OCI-LY1 (cell line): ENCODE measurements around the gene DIAPH3.

Experiments used
- H2AFZ ChIP-seq: fragments of 200-600 bp; sonication (generic), shearing (Covaris generic); 2 replicates; pipeline ENCODE4 v1.6.0; 2014; ENCODE audit warnings: antibody characterized with exemption, mild to moderate bottlenecking, low read length
- H3F3A ChIP-seq: fragments of 200-600 bp; sonication (generic), shearing (Covaris generic); 2 replicates; pipeline ENCODE4 v1.6.0; 2014; ENCODE audit warnings: mild to moderate bottlenecking, antibody characterized with exemption, low read length, moderate library complexity; ENCODE audit not compliant: insufficient read depth
- H3K27ac ChIP-seq: fragments of 200-600 bp; sonication (generic); 2 replicates; pipeline ENCODE4 v1.5.1; 2014; ENCODE audit warnings: low read length, mixed run types, mild to moderate bottlenecking, low read depth; ENCODE audit not compliant: poor library complexity, severe bottlenecking
- H3K27me3 ChIP-seq: fragments of 200-600 bp; sonication (generic); 2 replicates; pipeline ENCODE4 v1.6.0; 2014; ENCODE audit warnings: antibody characterized with exemption, mild to moderate bottlenecking, low read length, moderate library complexity; ENCODE audit not compliant: insufficient read depth
- H3K36me3 ChIP-seq: fragments of 200-600 bp; sonication (generic); 2 replicates; pipeline ENCODE4 v1.6.1; 2014; ENCODE audit warnings: mild to moderate bottlenecking, antibody characterized with exemption, low read length, moderate library complexity, mixed read lengths; ENCODE audit not compliant: insufficient read depth
- H3K4me1 ChIP-seq: fragments of 200-600 bp; sonication (generic); 2 replicates; pipeline ENCODE4 v1.5.1; 2014; ENCODE audit warnings: mild to moderate bottlenecking, low read length, moderate library complexity; ENCODE audit not compliant: insufficient read depth, severe bottlenecking
- H3K4me2 ChIP-seq: fragments of 200-600 bp; sonication (generic), shearing (Covaris generic); 2 replicates; pipeline ENCODE4 v1.6.1; 2014; ENCODE audit warnings: low read length
- H3K4me3 ChIP-seq: fragments of 200-600 bp; sonication (generic); 2 replicates; pipeline ENCODE4 v1.5.1; 2014; ENCODE audit warnings: low read length, low read depth, mild to moderate bottlenecking, mixed read lengths; ENCODE audit not compliant: poor library complexity, severe bottlenecking
- H3K79me2 ChIP-seq: fragments of 200-600 bp; shearing (Covaris generic); 2 replicates; pipeline ENCODE4 v1.6.1; 2016; ENCODE audit warnings: mixed run types, low read length, mixed read lengths; ENCODE audit not compliant: insufficient read depth
- H3K9ac ChIP-seq: fragments of 200-600 bp; sonication (generic), shearing (Covaris generic); 2 replicates; pipeline ENCODE4 v1.6.1; 2014; ENCODE audit warnings: mild to moderate bottlenecking, low read length, mixed read lengths
- H3K9me2 ChIP-seq: fragments of 200-600 bp; sonication (generic), shearing (Covaris generic); 2 replicates; pipeline ENCODE4 v1.6.1; 2014; ENCODE audit warnings: low read depth, mild to moderate bottlenecking, low read length, mixed read lengths
- H3K9me3 ChIP-seq: fragments of 200-600 bp; shearing (Covaris generic); 2 replicates; pipeline ENCODE4 v1.6.1; 2014; ENCODE audit warnings: low read length, mixed read lengths
- H4K20me1 ChIP-seq: fragments of 200-600 bp; sonication (generic), shearing (Covaris generic); 2 replicates; pipeline ENCODE4 v1.6.0; 2016; ENCODE audit warnings: mild to moderate bottlenecking, low read length; ENCODE audit not compliant: insufficient read depth
- EZH2 ChIP-seq: fragments of 200-600 bp; sonication (generic), shearing (Covaris generic); IDR thresholded peaks from 2 replicates; pipeline ENCODE4 v1.8.0; 2017; ENCODE audit warnings: borderline replicate concordance, mixed run types, mild to moderate bottlenecking, antibody characterized with exemption, low read length, moderate library complexity, mixed read lengths
- TF ChIP-seq, protein P1 (sequence below): fragments of 200-600 bp; sonication (generic), shearing (Covaris generic); IDR thresholded peaks from 2 replicates; pipeline ENCODE4 v1.5.1; 2017; ENCODE audit warnings: mild to moderate bottlenecking, antibody characterized with exemption, low read length, moderate library complexity, mixed read lengths

The DIAPH3 gene

DNA sequence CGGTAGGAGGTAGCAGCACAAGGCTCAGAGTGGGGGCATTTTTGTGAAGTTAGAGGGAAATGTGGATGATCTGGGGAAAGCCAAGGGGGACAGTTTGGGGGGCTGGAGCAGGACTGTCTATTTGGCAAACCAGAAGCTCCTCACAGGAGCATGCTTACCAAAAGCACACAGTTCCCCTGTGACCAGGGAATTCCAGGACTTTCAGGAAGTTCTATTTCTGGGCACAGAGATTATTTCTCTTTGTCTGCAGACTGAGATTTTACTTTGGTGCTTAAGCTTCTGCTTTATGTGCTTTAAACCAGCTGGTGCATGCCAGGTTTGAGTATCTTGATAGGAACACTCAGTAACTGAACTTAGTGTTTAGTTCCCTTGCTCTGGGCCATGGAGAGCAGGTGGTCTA lies 525.3 kb downstream of the DIAPH3 start:
- Histone ChIP-seq H3K4me3 (no peak overlapping the region), H3K36me3 (no peaks in the 10 kb centered on the region), H3K4me1 (no peaks in the 10 kb centered on the region), H2AFZ (no peak overlapping the region), H3K27ac (no peak overlapping the region), H3K9me3 (no peaks in the 10 kb centered on the region), H3K9ac (no peak overlapping the region), H3K79me2 (no peaks in the 10 kb centered on the region), H4K20me1 (no peaks in the 10 kb centered on the region), H3K27me3 (no peaks in the 10 kb centered on the region), H3K9me2 (no peaks in the 10 kb centered on the region), H3F3A (no peaks in the 10 kb centered on the region), H3K4me2 (no peak overlapping the region)
- TF ChIP-seq EZH2: no peak
- TF ChIP-seq, protein P1, sequence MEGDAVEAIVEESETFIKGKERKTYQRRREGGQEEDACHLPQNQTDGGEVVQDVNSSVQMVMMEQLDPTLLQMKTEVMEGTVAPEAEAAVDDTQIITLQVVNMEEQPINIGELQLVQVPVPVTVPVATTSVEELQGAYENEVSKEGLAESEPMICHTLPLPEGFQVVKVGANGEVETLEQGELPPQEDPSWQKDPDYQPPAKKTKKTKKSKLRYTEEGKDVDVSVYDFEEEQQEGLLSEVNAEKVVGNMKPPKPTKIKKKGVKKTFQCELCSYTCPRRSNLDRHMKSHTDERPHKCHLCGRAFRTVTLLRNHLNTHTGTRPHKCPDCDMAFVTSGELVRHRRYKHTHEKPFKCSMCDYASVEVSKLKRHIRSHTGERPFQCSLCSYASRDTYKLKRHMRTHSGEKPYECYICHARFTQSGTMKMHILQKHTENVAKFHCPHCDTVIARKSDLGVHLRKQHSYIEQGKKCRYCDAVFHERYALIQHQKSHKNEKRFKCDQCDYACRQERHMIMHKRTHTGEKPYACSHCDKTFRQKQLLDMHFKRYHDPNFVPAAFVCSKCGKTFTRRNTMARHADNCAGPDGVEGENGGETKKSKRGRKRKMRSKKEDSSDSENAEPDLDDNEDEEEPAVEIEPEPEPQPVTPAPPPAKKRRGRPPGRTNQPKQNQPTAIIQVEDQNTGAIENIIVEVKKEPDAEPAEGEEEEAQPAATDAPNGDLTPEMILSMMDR: no peak

DNA sequence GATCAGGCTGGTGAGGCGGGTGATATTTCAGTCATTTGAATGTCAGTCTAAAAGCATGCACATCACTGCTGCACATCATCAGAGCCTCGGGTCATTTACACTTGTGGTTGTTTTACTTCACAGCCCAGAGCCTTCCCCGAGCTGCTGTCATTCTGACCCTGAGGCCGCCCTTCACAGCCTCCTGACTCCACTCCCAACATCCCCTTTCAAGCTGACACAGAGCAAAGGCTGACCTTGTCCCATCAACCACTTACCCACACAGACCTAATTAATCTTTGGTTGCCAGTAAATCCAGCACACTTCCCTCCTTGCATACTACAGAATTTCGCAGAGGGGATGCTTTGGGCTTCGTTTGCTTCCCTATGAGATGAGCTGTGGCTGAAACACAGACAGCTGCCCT lies 528.1 kb downstream of the DIAPH3 start:
- H3F3A ChIP-seq: no peaks in the 10 kb centered on the region
- no peaks in the 10 kb centered on the region for H3K36me3 ChIP-seq
- H3K27me3 ChIP-seq: no peaks in the 10 kb centered on the region
- H3K9me2 ChIP-seq: no peaks in the 10 kb centered on the region
- no peaks in the 10 kb centered on the region for H3K9me3 ChIP-seq
- no peaks in the 10 kb centered on the region for H4K20me1 ChIP-seq
- H3K9ac ChIP-seq: no peak overlapping the region
- no peaks in the 10 kb centered on the region for H3K4me1 ChIP-seq
- H2AFZ ChIP-seq: no peak overlapping the region
- no peak overlapping the region for H3K27ac ChIP-seq
- H3K4me2 ChIP-seq: no peak overlapping the region
- no peaks in the 10 kb centered on the region for H3K79me2 ChIP-seq
- TF ChIP-seq, protein P1: no peak
- no peak for TF ChIP-seq EZH2
- H3K4me3 ChIP-seq: no peak overlapping the region

- no peaks in the 10 kb centered on the region for H3K36me3 ChIP-seq
- no peaks in the 10 kb centered on the region for H4K20me1 ChIP-seq
- no peak overlapping the region for H3K27ac ChIP-seq
- H2AFZ ChIP-seq: no peak overlapping the region
- H3K4me3 ChIP-seq: no peak overlapping the region
- no peaks in the 10 kb centered on the region for H3K79me2 ChIP-seq
- H3K9me2 ChIP-seq: no peaks in the 10 kb centered on the region
- no peaks in the 10 kb centered on the region for H3F3A ChIP-seq
- H3K4me2 ChIP-seq: no peak overlapping the region
- no peaks in the 10 kb centered on the region for H3K27me3 ChIP-seq
- no peaks in the 10 kb centered on the region for H3K9me3 ChIP-seq
- TF ChIP-seq, protein P1: no peak
- TF ChIP-seq EZH2: no peak
- H3K9ac ChIP-seq: no peak overlapping the region
- no peaks in the 10 kb centered on the region for H3K4me1 ChIP-seq
These were observed 530.4 kb downstream of the DIAPH3 start for GRCh38 chr13:59633290-59633689.
